ENCODE measurements around the gene LCMT1. TPM values are rescaled to one million over a fixed set of nuclear protein-coding genes. Genes with fewer than 3 reads are reported as not detected.

The LCMT1 gene
- total and polyA plus RNA-seq, 9 of the 15 experiments (the other 6 are each of a cell fraction or from before 2014, with no cell fraction given): 20.0 to 42.8 (median 32.3) TPM

DNA sequence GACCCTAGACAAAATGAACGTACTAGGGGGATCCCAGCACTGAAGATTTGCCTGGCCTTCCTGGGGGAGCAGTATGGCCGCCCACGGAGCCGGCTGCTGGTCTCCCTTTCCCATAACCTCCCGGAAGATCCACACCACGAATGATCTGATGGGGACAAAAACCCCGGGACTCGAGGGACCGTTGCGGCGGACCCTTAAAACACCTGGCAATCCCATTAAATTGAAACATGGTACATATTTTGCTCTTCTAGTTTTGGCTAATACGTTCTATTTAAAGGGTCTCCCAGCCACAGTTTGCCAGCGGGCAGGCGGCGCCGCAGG, 45.2 kb upstream of the LCMT1 start (continued):
- TF ChIP-seq, protein P1, sequence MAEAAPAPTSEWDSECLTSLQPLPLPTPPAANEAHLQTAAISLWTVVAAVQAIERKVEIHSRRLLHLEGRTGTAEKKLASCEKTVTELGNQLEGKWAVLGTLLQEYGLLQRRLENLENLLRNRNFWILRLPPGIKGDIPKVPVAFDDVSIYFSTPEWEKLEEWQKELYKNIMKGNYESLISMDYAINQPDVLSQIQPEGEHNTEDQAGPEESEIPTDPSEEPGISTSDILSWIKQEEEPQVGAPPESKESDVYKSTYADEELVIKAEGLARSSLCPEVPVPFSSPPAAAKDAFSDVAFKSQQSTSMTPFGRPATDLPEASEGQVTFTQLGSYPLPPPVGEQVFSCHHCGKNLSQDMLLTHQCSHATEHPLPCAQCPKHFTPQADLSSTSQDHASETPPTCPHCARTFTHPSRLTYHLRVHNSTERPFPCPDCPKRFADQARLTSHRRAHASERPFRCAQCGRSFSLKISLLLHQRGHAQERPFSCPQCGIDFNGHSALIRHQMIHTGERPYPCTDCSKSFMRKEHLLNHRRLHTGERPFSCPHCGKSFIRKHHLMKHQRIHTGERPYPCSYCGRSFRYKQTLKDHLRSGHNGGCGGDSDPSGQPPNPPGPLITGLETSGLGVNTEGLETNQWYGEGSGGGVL (CRISPR knock-in tag; IDR thresholded peaks at IDR 0.05): no peak
- TF ChIP-seq CBX5 (IDR thresholded peaks at IDR 0.05; ENCODE audit: borderline replicate concordance, low read depth) (no peak), ZNF263 (CRISPR knock-in tag; IDR thresholded peaks at IDR 0.05; ENCODE audit: borderline replicate concordance) (no peak), ADNP (tag; IDR thresholded peaks at IDR 0.05) (no peak), CTCFL (IDR thresholded peaks at IDR 0.05; ENCODE audit: borderline replicate concordance, insufficient read depth, low read depth, low read length, poor library complexity, severe bottlenecking) (no peak), FOXK1 (CRISPR knock-in tag; IDR thresholded peaks at IDR 0.05; ENCODE audit: borderline replicate concordance) (no peak), SRF (CRISPR knock-in tag; IDR thresholded peaks at IDR 0.05) (no peak), ZNF124 (CRISPR knock-in tag; IDR thresholded peaks at IDR 0.05) (no peak), SUPT5H (IDR thresholded peaks at IDR 0.05) (no peak), EWSR1 (IDR thresholded peaks at IDR 0.05; ENCODE audit: borderline replicate concordance, low read depth, partially characterized antibody) (no peak), ZNF551 (CRISPR knock-in tag; IDR thresholded peaks at IDR 0.05) (no peak), HDAC6 (IDR thresholded peaks at IDR 0.05; ENCODE audit: low read depth, low read length) (no peak), SMAD2 (IDR thresholded peaks at IDR 0.05; ENCODE audit: low read depth, low read length) (no peak), BMI1 (IDR thresholded peaks at IDR 0.05; ENCODE audit: low read length) (no peak), EP400 (IDR thresholded peaks at IDR 0.05) (0 out of 2 replicates have a peak, but pooled peaks have one; percentile 23)
- TF ChIP-seq, protein P2, sequence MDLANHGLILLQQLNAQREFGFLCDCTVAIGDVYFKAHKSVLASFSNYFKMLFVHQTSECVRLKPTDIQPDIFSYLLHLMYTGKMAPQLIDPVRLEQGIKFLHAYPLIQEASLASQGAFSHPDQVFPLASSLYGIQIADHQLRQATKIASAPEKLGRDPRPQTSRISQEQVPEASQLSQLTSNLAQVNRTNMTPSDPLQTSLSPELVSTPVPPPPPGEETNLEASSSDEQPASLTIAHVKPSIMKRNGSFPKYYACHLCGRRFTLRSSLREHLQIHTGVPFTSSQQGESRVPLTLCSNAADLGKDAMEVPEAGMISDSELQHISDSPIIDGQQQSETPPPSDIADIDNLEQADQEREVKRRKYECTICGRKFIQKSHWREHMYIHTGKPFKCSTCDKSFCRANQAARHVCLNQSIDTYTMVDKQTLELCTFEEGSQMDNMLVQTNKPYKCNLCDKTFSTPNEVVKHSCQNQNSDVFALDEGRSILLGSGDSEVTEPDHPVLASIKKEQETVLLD (IDR thresholded peaks at IDR 0.05): no peak
- TF ChIP-seq, protein P3, sequence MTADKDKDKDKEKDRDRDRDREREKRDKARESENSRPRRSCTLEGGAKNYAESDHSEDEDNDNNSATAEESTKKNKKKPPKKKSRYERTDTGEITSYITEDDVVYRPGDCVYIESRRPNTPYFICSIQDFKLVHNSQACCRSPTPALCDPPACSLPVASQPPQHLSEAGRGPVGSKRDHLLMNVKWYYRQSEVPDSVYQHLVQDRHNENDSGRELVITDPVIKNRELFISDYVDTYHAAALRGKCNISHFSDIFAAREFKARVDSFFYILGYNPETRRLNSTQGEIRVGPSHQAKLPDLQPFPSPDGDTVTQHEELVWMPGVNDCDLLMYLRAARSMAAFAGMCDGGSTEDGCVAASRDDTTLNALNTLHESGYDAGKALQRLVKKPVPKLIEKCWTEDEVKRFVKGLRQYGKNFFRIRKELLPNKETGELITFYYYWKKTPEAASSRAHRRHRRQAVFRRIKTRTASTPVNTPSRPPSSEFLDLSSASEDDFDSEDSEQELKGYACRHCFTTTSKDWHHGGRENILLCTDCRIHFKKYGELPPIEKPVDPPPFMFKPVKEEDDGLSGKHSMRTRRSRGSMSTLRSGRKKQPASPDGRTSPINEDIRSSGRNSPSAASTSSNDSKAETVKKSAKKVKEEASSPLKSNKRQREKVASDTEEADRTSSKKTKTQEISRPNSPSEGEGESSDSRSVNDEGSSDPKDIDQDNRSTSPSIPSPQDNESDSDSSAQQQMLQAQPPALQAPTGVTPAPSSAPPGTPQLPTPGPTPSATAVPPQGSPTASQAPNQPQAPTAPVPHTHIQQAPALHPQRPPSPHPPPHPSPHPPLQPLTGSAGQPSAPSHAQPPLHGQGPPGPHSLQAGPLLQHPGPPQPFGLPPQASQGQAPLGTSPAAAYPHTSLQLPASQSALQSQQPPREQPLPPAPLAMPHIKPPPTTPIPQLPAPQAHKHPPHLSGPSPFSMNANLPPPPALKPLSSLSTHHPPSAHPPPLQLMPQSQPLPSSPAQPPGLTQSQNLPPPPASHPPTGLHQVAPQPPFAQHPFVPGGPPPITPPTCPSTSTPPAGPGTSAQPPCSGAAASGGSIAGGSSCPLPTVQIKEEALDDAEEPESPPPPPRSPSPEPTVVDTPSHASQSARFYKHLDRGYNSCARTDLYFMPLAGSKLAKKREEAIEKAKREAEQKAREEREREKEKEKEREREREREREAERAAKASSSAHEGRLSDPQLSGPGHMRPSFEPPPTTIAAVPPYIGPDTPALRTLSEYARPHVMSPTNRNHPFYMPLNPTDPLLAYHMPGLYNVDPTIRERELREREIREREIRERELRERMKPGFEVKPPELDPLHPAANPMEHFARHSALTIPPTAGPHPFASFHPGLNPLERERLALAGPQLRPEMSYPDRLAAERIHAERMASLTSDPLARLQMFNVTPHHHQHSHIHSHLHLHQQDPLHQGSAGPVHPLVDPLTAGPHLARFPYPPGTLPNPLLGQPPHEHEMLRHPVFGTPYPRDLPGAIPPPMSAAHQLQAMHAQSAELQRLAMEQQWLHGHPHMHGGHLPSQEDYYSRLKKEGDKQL (CRISPR knock-in tag; IDR thresholded peaks at IDR 0.05; ENCODE audit: borderline replicate concordance): no peak

Data from K562 (cell line).